ENCODE data around the gene SOX8. TPM values are rescaled to one million over a fixed set of nuclear protein-coding genes. Genes with fewer than 3 reads are reported as not detected.

SOX8 gene
- polyA plus RNA-seq, 10 donors = 29.4 to 38.0 (median 31.9) TPM

GRCh38 chr16:1021553-1022160, 40.1 kb downstream of the SOX8 start:
- DNase-seq = no peak

GRCh38 chr16:1022466-1022865, 40.9 kb downstream of the SOX8 start:
- no peak for DNase-seq

GRCh38 chr16:1024138-1024537, 42.6 kb downstream of the SOX8 start:
- DNase-seq = no peak

GRCh38 chr16:1025183-1025809, 43.7 kb downstream of the SOX8 start:
- DNase-seq = peak in 1 of 3 donors; percentile 85

- DNase-seq = peak in 1 of 3 donors; percentile 67
Observed at GRCh38 chr16:1026057-1026783, 44.6 kb downstream of the SOX8 start.

GRCh38 chr16:1026784-1027500, 45.4 kb downstream of the SOX8 start:
- no peak for DNase-seq

GRCh38 chr16:1027501-1027815, 45.9 kb downstream of the SOX8 start:
- DNase-seq = no peak

- DNase-seq = no peak
Observed at GRCh38 chr16:1028056-1028455, 46.5 kb downstream of the SOX8 start.

GRCh38 chr16:1028524-1029258, 47.1 kb downstream of the SOX8 start:
- no peak for DNase-seq

- DNase-seq = no peak
Observed at GRCh38 chr16:1029259-1029545, 47.6 kb downstream of the SOX8 start.

GRCh38 chr16:1030473-1030901, 48.9 kb downstream of the SOX8 start:
- DNase-seq = peak in 1 of 3 donors; percentile 68

GRCh38 chr16:1031666-1032065, 50.1 kb downstream of the SOX8 start:
- no peak for DNase-seq

- no peak for DNase-seq
Observed at GRCh38 chr16:1032607-1033006, 51.0 kb downstream of the SOX8 start.

GRCh38 chr16:1033128-1033679, 51.6 kb downstream of the SOX8 start:
- no peak for DNase-seq

GRCh38 chr16:1034230-1035065, 52.9 kb downstream of the SOX8 start:
- DNase-seq = peak in 1 of 3 donors; percentile 75

GRCh38 chr16:1035066-1035415, 53.5 kb downstream of the SOX8 start:
- no peak for DNase-seq

- no peak for DNase-seq
Observed at GRCh38 chr16:1036166-1036565, 54.6 kb downstream of the SOX8 start.
